ENCODE measurements around the gene EFCAB6.

The EFCAB6 gene

DNA sequence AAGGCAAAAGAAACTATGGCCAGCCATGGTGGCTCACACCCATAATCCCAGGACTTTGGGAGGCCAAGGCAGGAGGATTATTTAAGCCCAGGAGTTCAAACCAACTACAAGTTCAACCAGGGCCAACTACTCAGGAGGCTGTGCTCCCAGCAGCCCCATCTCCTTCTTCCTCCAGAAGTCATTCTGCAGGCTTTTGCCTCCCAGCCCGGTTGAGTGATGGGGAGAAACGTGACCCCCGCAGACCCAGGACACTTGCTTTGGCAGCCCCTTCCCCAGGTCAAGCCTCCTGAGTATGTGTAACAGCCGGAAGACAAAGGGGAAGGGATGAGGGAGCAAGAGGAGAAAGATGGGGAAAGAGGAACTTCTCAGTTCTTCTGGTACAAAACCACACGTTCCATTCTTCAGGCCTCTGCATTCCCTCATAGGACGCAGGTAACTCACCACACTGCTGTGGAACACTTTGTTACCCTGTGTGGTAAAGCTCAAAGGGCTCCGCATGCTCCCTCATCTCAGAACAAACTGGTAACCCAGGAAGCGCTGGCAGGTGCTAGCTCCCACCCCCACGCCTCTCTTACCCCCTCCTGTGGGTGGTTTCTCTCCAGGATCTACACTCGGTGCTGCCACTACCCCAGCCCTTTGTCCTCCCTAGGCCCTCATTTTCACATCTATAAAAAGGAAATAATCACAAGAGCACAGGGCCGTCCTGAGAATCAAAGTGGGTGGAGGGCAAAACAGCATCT, 46.2 kb upstream of the EFCAB6 start:
- TF ChIP-seq, protein P1, sequence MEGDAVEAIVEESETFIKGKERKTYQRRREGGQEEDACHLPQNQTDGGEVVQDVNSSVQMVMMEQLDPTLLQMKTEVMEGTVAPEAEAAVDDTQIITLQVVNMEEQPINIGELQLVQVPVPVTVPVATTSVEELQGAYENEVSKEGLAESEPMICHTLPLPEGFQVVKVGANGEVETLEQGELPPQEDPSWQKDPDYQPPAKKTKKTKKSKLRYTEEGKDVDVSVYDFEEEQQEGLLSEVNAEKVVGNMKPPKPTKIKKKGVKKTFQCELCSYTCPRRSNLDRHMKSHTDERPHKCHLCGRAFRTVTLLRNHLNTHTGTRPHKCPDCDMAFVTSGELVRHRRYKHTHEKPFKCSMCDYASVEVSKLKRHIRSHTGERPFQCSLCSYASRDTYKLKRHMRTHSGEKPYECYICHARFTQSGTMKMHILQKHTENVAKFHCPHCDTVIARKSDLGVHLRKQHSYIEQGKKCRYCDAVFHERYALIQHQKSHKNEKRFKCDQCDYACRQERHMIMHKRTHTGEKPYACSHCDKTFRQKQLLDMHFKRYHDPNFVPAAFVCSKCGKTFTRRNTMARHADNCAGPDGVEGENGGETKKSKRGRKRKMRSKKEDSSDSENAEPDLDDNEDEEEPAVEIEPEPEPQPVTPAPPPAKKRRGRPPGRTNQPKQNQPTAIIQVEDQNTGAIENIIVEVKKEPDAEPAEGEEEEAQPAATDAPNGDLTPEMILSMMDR (IDR thresholded peaks at IDR 0.05; ENCODE audit: borderline replicate concordance, control extremely low read depth, extremely low read depth, insufficient read depth, missing control alignments) = no peak
- no peak for DNase-seq (ENCODE audit: low spot score)
- in situ Hi-C loops (cut with MboI; ENCODE audit: low sequenced_read_pairs, unreplicated experiment) = no loop called here

DNA sequence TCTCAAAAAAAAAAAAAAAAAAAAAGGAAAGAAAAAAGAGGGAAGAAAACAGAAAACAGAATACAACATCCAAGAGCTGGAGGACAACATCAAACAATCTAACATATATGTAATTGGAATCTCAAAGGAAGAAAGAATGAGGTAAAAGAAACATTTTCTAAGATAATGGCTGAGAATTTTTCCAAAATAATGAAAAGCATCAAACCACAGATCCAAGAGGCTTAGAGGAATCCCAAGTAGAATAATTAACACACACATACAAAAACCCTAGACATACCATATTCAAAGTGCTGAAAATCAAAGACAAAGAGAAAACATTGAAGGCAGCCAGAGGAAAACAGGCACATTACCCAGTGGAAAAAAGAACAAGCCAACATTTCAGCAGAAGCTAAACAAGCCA, 45.3 kb upstream of the EFCAB6 start:
- no peak for DNase-seq (ENCODE audit: low spot score)
- in situ Hi-C loops (cut with MboI; ENCODE audit: low sequenced_read_pairs, unreplicated experiment) = no loop called here
- TF ChIP-seq, protein P1 (IDR thresholded peaks at IDR 0.05; ENCODE audit: borderline replicate concordance, control extremely low read depth, extremely low read depth, insufficient read depth, missing control alignments) = no peak

DNA sequence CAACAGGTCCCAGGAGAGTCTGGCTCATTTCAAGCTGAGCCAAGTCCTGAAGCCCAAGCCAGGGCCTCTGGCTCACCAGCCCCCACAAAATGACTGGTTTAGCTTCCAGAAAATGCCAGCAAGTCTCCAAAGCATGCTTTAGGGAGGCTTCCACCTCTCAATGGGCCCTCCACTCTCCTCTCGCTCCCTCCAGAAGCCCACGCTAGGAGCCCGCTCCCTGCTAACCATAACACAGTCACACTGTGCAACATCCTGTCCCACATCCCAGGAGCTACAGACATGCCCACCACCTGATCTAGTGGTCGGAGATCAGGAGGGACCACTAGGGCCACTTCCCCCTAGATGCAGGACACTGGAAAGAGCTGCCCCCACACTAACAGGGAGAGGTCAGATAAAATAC, 43.3 kb upstream of the EFCAB6 start:
- in situ Hi-C loops (cut with MboI; ENCODE audit: low sequenced_read_pairs, unreplicated experiment) = no loop called here
- TF ChIP-seq, protein P1 (IDR thresholded peaks at IDR 0.05; ENCODE audit: borderline replicate concordance, control extremely low read depth, extremely low read depth, insufficient read depth, missing control alignments) = no peak
- DNase-seq (ENCODE audit: low spot score) = no peak

DNA sequence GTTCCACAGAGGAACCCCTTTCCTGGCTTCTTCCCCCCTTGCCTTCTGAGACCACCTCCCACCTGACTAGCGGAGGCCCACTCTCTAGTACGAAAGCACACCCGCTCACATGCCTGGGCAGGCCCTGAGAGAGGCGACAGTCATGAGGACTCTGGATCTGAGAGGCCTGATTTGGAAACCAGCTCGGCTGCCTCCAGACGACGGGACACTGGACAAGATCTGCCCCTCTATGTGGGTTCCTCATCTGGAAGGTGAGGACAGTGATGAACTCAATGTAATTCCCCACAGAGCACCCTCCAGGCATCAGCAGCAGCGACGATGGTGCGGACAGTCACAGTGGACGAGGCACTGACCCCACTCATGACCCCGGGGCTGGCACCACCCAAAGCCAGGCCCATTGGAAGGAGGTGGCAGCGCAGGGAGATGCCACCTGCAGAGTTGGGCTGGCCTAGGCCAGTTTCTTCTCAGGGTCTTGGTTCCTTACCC, 42.7 kb upstream of the EFCAB6 start:
- DNase-seq (ENCODE audit: low spot score) = no peak
- TF ChIP-seq, protein P1 (IDR thresholded peaks at IDR 0.05; ENCODE audit: borderline replicate concordance, control extremely low read depth, extremely low read depth, insufficient read depth, missing control alignments) = no peak
- in situ Hi-C loops (cut with MboI; ENCODE audit: low sequenced_read_pairs, unreplicated experiment) = no loop called here

DNA sequence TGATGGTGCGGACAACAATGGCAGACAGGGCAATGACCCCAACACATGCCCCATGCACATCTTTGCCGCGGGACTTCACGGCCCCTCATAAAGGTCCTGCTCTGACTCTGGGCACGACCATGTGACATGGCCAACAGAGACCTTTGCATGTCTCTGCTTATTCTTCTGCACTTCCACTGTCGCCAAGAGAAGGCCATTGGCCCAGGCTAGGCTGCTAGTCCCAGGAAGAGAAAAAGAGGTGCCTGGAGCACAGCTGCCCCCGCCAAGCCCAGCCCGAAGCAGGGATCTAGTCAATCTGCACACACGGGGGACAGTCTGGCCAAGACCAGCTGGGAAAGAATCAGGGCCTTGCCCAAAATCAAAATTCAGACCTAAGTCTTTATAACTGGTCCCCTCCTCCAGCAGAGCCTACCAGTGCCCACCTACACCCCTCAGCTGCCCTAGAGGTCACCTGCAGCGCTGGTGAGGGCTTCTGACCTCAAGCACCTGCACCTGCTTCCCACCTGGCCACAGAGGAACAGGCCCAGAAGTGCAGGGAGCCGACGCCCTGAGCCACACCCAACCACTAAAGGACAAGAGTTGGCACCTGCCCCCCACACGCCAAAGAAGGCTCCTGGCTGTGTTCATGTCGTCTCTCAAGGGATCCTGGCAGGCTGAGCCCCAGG, 42.1 kb upstream of the EFCAB6 start:
- no peak for DNase-seq (ENCODE audit: low spot score)
- TF ChIP-seq, protein P1 (IDR thresholded peaks at IDR 0.05; ENCODE audit: borderline replicate concordance, control extremely low read depth, extremely low read depth, insufficient read depth, missing control alignments) = no peak
- in situ Hi-C loops (cut with MboI; ENCODE audit: low sequenced_read_pairs, unreplicated experiment) = no loop called here

DNA sequence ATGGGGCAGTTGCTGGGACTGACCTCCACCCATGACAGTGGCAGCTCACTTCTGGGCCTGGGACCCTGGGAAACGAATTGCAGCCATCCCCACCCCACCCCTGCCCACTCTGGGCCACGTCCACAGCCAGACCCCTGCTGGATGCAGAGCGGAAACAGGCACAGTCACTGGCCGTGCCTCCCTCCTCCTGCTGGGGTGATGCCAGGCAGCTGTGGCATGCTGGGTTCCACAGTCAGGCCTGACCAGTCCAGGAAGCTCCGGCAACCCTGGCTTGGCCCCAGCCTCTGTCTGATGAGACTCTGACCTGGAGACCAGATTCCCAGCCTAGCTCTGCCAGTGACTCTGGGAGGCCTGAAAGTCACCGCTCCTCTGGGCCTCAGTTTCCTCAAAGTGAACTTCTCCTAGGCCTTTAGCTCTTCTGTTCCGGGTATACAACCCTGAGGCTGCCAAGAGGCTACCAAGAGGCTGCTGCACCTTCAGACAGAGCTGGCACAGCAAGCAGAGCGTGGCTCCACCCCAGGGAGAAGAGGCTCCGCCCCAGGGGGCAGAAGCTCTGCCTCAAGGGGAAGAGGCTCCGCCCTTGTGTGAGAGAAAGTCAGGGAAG, 41.3 kb upstream of the EFCAB6 start:
- TF ChIP-seq, protein P1 (IDR thresholded peaks at IDR 0.05; ENCODE audit: borderline replicate concordance, control extremely low read depth, extremely low read depth, insufficient read depth, missing control alignments) = no peak
- DNase-seq (ENCODE audit: low spot score) = no peak
- in situ Hi-C loops (cut with MboI; ENCODE audit: low sequenced_read_pairs, unreplicated experiment) = no loop called here
